DMS 273 treated with DMSO at 0.1 percent for 48 hours (cell line): ENCODE results near the gene SMNDC1.
"Not testable (repeated sequence)": the region's sequence is repeated elsewhere in the genome, so short reads cannot be mapped to it uniquely, and the experiment has no call there.

Experiments used
- DNase-seq: peaks from one replicate; lab custom pipeline; 2025; lab: John Stamatoyannopoulos, UW

SMNDC1 gene

GRCh38 chr10:110284262-110284661 lies 20.5 kb downstream of the SMNDC1 start:
- DNase-seq, result no peak

DNA sequence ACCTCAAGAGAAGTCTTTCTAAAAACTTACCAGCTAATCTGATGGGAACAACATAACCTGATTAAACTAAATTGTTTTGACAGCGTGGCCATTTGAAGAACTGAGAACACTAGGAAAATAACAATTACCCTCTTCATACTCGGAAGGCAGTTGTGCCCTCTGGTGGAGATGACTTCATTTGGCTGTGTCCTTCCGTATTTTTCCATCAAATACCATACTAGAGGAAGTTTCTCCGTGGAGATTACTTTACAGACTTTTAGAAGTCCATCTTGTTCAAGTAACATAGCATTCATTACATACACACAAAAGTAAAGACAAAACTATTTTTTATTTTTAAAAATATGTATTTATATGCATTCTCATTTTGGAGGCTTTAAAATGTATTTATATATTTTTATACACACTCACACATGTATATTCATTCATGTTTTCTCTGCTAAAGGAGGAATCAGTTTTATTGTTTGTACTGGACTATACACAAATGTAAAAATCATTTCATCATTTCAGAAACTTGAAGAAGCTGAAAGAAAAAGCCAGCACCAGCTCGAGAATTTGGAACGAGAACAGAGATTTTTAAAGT lies 25.2 kb downstream of the SMNDC1 start:
- DNase-seq, result peak; percentile 28

GRCh38 chr10:110278562-110279406 lies 25.9 kb downstream of the SMNDC1 start:
- no peak for DNase-seq

GRCh38 chr10:110277591-110277990 lies 27.1 kb downstream of the SMNDC1 start:
- DNase-seq, result no peak

- DNase-seq, result no peak
Measured at GRCh38 chr10:110276603-110277002, 28.1 kb downstream of the SMNDC1 start.

DNA sequence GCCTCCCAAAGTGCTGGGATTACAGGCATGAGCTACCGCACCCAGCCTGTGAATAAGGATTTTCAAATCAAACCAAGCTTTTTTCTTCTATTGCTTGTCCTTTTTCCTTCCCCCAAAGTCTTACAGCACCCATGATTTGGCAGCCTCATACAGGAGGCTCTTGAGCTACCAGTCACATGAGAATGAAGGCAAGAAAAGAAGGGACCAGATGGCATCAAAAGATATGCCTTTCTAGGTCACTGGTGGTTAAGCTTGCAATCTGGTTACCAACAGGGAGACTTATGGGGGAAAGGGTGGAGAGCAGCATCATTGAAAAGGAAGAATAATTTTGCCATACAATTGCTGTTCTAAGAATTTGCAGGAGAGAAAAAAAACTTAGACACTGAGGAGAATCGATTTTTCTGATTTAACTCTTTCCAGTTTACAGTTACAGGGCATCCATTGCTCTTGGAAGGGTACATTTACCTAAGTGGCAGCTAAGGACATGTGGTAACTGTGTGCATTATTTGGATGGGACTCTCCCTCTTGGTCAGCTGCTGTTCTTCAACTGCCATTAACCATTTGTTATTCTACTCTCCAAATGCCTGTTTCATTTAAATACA lies 29.5 kb downstream of the SMNDC1 start:
- peak; percentile 81 for DNase-seq

GRCh38 chr10:110274647-110275046 lies 30.1 kb downstream of the SMNDC1 start:
- no peak for DNase-seq

GRCh38 chr10:110274072-110274627 lies 30.6 kb downstream of the SMNDC1 start:
- DNase-seq, result no peak

GRCh38 chr10:110273474-110273873 lies 31.2 kb downstream of the SMNDC1 start:
- peak; percentile 9 for DNase-seq

- DNase-seq, result not testable (repeated sequence)
Measured at GRCh38 chr10:110272995-110273394, 31.7 kb downstream of the SMNDC1 start.

DNA sequence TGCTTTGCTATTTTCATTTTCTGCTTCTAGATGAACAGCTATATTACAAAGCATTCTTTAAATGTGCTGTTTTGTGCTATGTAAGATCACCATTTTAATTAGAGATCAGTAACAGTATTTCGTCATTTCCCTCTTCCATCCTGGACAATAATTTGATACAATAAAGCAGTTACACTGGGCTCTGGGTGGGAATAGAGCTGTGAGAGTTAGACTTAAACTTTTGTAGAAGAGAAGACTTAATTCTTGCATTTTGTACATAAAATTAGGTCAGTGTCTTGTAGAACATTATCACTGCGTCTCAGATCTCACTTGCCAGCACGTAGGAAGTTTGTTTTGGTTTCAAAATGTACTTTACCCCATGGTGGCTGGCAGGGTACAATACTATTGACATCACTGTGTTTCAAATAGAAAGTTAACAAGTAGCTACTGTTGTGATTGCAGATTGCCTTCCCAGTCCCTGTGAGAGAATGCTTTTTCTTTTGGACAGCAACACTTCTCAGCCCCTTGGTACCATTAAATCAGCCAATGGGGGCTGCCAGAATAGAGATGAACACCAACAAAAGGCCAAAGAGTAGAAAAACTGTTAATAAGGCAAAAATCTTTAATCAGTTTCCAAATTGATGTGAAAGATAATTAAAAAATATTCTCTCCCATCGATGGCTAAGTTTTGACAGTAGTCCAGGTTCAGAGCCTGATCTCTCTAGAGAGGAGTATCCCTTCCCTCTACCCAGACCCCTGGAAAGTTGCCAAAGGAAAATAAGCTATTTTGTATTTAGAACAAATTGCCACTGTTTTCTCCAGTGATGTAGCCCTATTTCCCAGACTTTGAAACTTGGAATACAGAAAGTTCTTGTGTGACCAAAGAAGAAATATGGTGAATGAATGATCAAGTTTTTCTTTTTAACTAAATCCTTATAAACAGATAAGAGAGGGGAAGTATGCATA lies 35.1 kb downstream of the SMNDC1 start:
- DNase-seq, result peak; percentile 10

- peak; percentile 9 for DNase-seq
Measured at GRCh38 chr10:110268971-110269370, 35.7 kb downstream of the SMNDC1 start.

GRCh38 chr10:110268442-110268841 lies 36.3 kb downstream of the SMNDC1 start:
- DNase-seq, result peak; percentile 46

DNA sequence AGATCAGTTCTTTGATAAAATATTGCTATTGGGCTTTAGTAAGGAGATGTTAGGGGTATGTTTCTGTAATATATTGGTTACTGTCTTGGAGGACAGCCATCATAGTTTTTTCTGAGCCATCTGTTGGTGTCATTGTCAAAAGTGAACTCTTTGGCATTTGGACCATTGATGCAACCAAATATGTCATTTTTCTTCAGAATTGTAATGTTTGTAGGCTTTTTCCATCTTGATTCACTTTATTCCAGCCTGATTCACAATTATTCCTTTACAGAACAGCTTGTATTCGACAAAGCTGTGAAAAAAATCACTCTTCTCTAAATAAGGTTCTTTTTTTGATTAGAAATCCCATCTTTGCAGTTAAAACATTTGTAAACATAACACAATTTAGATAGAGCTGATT lies 37.4 kb downstream of the SMNDC1 start:
- no peak for DNase-seq

- DNase-seq, result no peak
Measured at GRCh38 chr10:110265573-110266193, 39.0 kb downstream of the SMNDC1 start.

GRCh38 chr10:110263164-110263563 lies 41.6 kb downstream of the SMNDC1 start:
- no peak for DNase-seq

DNA sequence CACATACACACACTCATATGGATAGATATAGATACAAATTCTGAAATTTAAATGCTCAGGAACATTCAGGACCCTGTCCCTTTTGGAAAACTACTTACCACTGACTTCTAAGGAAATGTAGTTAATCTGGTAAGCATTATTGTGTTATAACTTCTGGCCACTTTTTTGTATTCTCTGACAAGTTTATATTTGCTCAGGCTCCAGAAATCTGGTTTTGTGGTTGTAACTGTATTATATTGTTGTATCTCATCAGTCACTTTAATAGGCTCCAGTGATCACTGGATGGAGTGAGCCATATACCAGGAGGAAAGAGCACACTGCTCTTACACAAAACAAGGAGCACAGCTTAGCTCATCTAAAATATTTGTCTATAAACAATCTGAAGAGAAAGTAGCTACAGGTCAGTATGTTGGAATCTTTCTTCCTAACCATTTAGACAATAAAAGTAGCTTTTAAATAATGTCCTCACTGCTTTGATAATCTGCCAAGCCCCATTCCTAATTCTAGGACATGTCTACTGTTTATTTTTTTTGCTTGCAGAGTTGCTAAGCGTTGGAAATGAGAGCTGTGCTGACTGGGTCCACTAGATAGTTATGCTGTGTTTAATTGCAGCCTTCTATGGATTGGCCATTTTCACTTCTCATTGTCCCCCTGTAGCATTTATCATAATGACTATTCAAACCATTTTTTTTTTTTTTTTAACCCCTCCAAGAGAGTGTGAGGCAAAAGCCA lies 43.8 kb downstream of the SMNDC1 start:
- no peak for DNase-seq

DNA sequence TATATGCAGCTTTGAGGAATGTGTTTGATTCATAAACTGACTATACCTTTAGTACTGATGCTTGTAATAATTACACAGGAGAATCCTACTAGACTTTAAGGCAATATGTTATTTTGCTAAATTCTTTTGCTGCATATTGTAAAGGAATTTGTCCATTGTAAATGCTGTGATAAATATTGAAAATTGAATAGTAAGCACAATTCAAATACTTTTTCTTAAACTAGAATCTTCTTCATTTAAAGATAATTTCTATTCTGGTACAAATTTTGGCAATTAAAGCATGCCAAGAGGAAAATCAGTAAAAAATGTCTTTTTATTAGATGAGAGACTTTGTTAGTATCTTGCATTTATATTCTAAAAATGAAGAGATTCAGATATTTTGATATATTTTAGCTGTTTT lies 45.4 kb downstream of the SMNDC1 start:
- DNase-seq, result no peak

- no peak for DNase-seq
Measured at GRCh38 chr10:110258542-110258941, 46.2 kb downstream of the SMNDC1 start.

GRCh38 chr10:110254467-110254866 lies 50.3 kb downstream of the SMNDC1 start:
- DNase-seq, result no peak

- no peak for DNase-seq
Measured at GRCh38 chr10:110252151-110252550, 52.6 kb downstream of the SMNDC1 start.
